Fibroblast of skin of right quadriceps (primary cell): Measurements from ENCODE around the gene STT3B.
"Not testable (repeated sequence)": the region's sequence is repeated elsewhere in the genome, so short reads cannot be mapped to it uniquely, and the experiment has no call there.

ENCODE experiments used
- DNase-seq: peaks from one replicate; pipeline ENCODE4 v3.0.0-alpha.2; 2013

Gene STT3B

DNA sequence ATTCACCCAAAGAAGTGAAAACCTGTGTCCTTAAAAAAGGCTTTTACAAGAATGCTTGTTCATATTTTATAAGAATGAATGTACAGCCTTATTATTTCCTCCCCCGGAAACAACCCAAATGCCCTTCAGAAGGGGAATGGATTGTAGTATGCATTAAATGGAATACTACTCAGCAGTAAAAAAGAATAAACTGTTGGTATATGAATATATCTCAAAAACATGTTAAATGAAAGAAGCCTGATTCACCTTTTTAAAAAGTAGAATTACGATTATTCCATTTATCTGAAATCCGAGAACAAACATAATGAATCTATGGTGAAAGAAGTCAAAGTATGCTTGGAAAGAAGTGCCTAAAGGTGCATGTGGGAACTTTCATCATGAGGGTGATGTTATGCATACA lies 20.5 kb downstream of the STT3B start:
- no peak for DNase-seq

DNA sequence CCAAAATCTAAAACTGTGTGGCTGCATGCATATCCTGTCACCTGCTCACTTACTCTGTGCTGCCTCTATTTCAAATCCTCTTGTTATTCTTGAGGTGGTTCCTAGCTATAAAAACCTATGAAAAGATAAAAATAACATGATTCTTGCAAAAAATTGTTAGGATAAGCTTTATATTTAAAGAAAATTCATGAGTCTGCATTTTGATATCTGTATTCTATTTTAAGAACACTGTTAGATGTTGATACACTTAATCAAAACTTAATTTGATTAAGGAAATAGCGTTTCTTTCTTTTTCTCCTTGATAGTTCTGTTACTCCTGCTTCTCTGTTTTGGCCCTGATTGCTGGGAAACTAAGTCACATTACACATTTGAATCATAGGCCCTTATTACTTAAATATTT lies 22.5 kb downstream of the STT3B start:
- DNase-seq = no peak

DNA sequence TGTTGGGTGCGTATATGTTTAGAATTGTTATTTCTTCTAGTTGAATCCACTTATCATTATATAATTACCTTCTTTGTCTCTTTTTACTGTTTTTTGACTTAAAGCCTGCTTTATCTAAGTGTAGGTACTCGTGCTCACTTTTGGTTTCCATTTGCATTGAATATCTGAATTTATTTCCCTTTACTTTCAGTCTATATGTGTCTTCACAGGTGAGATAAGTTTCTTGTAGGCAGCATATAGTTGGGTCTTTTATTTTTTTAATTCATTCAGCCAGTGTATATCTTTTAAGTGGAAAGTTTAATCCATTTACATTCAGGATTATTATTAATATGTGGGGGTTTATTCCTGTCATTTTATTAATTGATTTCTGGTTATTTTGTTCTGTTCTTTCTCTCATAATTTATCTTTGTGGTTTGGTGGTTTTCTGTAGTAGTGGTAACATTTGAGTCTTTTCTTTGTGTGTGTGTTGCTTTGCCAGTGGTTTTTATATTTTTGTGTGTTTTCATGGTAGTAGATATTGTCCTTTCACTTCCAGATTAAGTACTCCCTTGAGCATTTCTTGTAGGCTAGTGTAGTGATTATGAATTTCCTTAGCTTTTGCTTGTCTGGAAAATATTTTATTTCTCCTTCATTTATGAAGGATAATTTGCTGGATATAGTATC lies 27.3 kb downstream of the STT3B start:
- no peak for DNase-seq

DNA sequence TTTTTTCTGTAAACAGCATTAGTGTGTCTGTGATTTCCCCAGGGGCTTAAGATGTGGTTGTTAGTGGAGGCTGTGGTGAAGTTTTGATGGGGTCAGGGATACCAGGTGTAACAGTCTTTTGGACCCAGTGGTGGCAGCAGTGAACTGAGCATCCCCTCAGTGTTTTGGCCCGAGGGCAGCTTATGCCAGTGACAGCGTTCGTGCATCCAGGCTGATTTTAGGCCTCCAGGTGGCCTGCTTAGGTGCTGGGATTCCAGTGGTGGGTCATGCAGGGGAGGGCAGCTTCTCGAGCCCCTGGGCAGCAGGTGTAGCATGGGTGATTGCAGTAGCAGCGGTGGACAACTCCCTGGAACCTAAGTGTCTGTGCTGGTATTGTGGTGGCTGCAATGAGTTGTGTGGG lies 29.2 kb downstream of the STT3B start:
- no peak for DNase-seq

DNA sequence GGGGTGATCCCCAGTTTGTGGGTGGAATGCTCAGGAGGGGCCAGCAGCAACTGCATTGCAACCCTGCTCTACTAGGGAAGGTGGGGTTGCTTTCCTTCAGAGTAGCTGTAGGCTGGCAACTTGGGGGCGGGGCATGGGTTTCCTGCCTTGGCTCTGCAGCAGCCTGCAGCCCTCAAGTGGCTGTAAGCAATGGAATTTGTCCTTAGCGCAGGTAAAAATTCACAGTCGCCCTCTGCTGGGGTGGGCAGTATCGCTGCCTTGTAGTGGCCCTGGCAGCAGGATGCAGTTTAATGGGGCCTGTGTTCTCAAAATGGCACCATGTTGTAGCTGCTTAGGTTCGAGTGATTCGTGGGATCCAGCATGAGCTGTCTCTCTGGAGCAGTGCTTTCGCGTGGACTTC lies 29.8 kb downstream of the STT3B start:
- DNase-seq = no peak

DNA sequence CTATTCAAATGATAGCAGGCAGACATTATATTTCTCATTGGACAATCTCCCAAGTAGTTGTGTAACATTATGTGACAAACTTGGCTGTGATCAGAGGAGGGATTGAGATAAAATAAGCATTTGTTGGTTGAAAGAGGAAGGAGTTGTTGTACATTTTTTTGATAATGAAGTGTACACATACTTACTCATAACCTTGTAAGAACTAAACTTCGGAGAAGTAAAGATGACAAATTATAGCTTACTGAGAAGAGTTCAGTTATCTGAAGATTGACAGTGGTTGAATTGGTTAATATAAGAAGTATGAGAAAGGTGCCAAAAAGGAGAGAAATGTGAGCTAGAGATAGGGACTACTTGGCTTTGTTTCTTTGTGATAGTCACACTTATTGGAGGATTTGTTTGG lies 32.6 kb downstream of the STT3B start:
- DNase-seq = no peak

DNA sequence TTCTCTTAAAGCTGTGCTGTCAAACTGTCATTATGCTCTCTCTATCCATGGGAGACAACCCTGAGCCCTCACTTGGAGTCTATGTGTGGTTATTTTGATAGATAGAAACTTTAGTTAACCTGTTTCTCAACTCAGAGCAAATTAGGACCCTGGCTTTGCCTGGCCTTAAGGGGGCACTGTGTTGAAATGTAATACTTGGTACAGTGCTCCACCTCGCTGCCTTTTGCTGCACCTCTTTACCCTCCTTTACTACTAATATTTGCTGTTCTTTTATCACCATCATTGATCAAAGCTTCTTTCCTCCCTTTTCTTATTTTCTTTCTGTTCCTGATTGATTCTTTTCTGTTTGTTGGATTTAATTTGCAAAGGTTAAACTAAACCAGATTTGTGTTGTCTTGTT lies 34.3 kb downstream of the STT3B start:
- no peak for DNase-seq

DNA sequence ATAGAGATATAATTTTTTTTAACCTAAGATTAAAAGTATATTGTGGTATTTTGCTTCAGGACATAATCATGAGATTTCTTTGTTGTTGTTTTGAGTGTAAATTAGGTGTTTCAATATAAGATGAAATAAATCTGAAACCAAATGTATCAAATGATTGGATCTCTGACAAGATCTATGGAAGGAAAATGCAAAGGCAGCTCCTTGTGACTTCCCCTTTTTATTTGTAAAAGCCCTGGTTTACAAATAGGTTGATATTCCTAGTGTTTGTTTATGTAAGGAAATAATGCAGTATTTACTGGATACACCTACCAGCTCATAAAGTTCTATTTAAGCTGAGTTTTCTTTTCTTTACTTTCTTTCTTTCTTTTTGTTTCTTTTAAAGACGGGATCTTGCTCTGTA lies 35.9 kb downstream of the STT3B start:
- DNase-seq = no peak

DNA sequence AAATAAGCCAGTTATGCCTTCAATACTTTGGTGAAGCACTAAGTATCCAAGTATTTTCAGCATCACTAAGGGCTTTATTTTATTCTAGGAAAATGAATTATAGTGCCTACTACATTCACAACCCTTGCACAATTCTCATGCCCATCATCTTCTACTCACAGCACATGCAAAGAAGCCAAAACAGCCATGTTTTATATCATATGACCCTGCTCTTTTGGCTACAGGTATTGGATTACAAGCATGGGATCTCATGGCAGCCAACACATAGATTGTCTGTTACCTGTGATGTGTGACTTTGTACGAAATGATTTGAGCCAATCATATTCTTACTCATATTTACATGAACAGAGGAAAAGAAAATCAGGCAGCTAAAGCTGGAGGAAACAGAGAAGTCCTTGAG lies 38.6 kb downstream of the STT3B start:
- DNase-seq = no peak

DNA sequence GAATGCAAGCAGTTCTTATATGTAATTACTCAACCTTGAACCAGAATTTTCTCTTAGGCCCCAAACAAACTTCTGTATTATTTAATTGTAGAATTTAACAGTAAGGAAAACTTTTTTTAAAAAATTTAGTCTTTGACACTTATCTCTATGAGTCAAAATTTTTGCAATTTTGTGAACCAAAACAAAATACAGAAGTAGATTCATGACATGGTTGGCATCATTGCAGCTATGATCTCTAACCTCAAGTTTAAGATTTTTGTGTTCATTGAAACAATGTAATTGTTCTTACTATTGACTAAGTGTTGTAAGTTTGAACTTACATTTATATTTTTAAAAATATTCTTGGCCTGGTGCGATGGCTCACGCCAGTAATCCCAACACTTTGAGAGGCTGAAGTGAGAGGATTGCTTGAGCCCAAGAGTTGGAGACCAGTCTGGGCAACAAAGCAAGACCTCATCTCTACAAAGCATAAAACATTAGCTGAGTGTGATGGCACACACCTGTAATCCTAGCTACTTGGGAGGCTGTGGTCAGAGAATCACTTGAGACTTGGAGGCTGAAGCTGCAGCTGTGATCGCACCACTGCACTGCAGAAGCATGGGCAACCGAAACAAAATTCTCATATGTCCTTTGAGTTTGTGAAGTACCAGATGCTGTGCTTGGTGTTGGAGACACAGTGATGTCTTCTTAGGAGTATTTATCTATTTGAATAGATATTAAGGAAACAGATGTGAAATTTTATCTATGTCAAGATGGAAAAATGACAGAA lies 39.7 kb downstream of the STT3B start:
- DNase-seq = no peak

DNA sequence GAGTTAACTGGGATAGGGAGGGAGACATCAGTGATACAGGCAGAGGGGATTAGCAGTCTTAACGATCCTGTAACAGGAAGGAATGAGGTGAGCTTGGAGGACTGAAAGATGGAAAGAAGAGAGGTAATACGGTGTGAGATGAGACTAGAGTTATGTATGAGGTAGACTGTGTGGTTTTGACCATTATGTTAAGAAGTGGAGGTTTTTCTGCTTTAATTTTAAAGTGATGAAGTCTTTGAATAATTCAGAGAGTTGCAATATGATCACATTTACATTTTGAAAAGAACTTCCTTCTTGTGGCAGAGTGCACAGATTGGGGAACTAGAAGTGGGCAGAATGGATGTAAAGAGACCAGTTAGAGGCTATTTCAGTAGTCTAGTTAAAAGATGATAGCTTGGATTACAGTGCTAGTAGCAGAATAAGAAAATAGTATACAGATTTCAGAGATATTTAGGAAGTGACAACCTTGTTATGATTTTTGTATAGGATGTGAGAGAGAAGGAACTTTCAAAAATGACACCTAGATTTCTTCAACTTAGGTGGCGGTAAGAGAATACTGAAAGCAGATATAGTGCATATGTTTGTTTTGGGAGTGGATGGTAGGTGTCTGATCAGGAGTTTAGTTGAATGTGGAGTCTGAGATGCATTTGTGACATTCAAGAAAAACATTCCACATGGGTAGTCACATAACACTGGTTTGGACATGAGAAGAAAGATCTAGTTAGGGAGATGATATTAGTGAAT lies 40.5 kb downstream of the STT3B start:
- no peak for DNase-seq

DNA sequence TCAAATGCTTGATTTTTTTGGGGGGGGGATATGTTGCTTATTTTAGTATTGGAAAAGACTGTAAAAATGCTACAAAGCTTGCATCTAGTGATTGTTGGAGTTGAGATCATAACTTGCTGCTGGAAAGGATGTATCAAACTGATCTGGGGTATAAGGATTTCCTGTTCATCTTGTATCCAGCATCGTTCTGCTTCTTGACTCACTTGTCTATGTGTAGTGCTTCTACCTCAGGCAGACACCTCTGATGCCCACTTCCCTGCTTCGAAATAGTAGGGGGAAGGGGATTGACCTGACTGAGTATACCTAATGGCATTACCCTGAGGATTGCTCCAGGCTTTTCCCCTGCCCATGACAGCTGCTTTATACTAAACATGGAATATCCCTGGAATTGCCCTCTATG lies 42.7 kb downstream of the STT3B start:
- no peak for DNase-seq

DNA sequence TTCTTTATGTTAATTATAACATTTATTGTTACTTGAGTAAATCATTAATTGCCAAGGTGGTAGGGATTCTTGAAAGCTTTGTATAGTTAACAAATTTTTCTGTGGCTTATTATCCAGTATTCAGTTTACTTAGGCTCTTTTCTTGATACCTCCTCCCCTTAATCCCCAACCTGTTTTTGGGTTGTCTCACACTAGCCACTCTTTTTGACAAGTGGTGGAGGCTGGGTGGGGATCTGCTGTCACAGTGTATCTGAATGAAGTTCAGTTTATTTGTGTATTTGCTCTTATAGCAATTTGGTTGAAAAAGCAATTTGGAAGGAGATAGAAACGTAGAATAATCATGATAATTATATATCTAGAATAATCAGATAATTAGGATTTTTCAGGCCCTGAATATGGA lies 43.8 kb downstream of the STT3B start:
- DNase-seq = no peak

DNA sequence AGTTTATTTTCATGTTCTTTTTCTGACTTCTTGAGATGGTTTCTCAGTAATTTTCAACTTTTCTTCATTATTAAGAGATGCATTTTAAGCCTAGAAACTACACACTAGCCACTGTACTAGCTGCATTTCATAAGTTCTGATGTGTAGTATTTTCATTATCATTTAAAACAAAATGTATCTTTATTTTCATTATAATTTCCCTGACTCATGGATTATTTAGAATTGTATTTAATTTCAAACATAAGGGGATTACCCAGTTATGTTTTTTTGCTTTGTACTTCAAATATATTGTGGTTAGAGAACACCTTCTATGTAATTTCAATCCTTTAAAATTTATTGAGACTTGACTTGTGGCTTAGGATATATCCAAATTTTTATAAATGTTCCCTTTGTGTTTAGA lies 44.5 kb downstream of the STT3B start:
- no peak for DNase-seq

DNA sequence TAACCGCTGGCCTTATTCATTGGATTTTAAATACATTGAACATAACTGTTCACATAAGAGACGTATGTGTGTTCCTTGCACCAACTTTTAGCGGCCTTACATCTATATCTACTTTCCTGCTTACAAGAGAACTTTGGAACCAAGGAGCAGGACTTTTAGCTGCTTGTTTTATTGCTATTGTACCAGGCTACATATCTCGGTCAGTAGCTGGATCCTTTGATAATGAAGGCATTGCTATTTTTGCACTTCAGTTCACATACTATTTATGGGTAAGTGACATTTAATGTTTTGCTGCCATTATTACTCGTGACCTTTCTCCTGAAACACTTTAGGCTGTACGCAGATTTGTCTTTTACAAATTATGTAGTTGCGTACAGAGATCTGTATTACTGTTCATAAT lies 47.1 kb downstream of the STT3B start:
- DNase-seq = no peak

DNA sequence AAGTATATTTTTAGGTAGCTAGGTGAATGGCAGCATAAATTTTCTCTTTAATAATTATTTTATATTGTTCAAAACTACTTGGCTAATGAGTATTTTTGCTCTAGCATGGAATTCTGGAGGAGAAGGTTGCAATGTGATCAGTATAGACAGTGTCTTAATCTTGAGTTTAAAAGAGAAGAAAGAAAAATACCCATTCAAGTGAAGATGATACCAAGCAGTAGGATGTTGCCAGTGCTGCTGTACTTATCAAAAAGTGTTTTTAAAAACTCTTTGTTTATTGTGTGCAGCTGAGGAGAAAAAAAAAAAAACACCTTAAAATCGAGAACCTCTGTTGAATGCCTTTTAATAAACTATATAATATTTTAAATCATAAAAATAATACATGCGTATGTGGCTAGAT lies 47.9 kb downstream of the STT3B start:
- DNase-seq = no peak

DNA sequence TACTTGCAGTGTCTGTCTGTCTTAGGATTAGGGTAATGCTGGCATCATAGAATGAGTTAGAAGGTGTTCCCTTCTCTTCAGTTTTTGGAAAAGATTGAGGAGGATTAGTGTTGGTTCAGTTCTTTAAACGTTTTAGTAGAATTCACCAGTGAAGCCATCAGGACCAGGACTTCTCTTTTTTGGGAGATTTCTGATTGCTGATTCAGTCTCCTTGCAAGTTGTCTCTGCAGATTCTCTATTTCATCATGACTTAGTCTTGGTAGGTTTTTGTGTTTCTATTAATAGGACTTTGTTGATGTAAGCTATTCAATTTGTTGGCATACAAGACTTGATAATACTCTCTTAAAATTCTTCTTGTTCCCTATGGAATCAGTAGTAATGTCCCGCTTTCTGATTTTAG lies 48.9 kb downstream of the STT3B start:
- no peak for DNase-seq

DNA sequence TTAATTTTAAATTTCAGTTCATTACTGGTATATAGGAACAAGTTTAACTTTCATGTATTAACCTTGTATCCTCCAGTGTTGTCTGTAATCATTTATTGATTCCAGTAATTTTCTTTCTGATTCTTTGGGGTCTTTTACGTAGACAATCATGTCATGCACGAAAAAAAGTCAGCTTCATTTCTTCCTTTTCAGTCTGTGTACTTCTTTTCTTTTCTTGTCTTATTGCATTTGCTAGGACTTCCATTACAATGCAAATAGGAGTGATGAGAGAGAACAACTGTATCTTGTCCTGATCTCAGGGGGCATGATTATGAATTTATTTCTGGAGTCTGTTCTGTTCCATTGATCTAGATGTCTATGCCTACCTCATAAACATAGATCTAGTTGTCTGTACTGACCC lies 56.5 kb downstream of the STT3B start:
- DNase-seq = no peak

DNA sequence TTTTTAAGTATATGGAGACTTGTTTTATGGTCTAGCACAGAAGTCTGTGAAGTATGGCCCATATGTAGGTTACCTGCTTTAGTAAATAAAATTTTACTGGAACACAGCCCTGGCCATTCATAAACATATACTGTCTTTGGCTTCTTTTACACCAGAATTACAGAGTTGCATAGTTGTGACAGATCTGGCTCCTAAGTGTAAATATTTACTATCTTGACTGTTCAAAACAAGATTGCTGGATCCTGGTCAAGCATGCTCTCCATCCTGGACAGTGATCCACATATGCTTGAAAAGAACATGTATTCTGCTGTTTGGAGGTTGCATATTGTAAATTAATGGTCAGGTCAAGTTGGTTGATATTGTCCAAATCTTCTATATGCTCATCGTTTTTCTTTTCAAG lies 57.9 kb downstream of the STT3B start:
- DNase-seq = no peak

DNA sequence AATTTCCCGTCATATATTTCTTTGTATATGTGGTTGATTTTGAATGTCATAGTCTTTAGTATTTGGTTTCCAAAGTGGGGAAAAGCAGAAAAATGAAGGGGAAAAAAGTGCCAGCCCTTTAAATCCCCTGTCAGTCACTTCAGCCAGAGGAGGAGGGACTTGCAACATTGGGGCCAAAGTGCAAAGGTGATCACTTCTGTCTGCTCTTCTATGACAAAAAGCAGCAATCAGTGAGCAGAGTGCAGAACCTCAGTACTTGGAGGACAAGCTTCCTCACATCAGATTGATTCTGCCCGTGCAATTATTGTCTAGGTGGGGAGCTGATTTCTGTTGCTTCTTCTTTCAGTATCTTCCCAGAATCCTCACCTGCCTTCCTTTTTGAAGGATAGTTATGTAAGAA lies 60.0 kb downstream of the STT3B start:
- DNase-seq = no peak

DNA sequence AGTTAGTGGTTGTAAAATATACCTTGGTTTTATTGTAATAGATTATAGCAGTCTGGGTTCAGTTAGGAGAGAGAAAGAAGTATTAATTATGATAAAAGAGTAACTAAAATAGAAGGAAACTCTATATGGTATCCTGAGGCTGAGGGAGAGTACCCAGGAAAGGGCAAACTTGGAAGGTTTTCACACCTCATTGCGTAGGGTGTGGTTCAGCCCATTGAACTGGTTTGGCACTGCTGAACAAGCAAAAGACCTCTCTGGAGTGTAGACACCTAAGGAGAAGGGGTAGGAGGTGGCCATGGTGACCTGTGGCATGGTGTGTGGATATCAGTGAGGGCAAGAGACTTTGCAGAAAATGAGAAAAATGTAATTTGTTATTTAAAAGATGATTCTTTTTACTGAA lies 63.5 kb downstream of the STT3B start:
- DNase-seq = no peak

DNA sequence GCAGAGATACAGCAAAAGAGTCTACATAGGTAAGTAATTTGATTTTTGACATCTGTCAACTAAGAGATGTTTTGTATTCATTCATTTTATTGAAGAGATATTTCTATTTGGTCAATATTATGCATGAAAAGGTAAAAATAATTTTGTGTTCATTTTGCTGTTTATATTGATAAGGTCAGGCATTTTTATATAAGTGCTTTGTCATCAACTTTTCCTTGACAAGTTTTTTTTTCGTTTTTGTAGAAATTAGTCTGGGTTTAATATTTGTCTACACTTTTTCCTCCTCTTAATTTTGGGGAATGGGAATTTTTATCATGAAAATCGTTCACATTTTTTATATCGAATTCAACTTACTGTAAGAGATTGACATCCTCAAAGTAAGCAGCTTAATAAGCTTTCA lies 67.7 kb downstream of the STT3B start:
- DNase-seq = no peak

DNA sequence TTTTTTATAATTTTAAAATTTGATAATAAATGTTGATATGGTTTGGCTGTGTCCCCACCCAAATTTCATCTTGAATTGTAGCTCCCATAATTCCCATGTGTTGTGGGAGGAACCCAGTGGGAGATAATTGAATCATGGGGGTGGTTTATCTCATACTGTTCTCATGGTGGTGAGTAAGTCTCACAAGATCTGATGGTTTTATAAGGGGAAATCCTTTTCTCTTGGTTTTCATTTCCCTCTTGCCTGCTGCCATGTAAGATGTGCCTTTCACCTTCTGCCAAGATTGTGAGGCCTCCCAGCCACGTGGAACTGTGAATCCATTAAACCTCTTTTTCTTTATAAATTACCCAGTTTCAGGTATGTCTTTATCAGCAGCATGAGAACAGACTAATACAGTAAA lies 72.6 kb downstream of the STT3B start:
- DNase-seq = not testable (repeated sequence)

DNA sequence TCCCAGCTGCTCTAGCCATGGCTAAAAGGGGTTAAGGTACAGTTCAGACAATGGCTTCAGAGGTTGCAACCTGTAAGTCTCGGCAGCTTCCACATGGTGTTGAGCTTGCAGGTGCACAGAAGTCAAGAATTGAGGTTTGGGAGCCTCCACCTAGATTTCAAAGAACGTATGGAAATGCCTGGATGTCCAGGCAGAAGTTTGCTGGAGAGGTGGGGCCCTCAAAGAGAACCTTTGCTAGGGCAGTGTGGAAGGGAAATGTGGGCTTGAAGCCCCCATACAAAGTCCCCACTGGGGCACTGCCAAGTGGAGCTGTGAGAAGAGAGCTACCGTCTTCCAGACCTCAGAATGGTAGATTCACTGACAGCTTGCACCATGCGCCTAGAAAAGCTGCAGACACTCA lies 73.7 kb downstream of the STT3B start:
- DNase-seq = no peak
